ENCODE data around the gene DOCK4. TPM values are rescaled to one million over a fixed set of nuclear protein-coding genes. Genes with fewer than 3 reads are reported as not detected.

The DOCK4 gene
- total and polyA plus RNA-seq, 2 of the 8 experiments (the other 6 are each of a cell fraction or from before 2014, with no cell fraction given): 5.1 to 23.6 TPM

- H2BK15ac ChIP-seq (ENCODE audit: low read length): no peak overlapping the region
- ChIA-PET CTCF (ENCODE audit: partially characterized antibody) (interaction anchor here (0.6 to 1.3 kb wide), 4 partner anchors 13 to 105 kb away, joined by 3 to 7 read pairs (median 3); no protein-coding TSS in a partner anchor), POLR2A (ENCODE audit: partially characterized antibody) (interaction anchor here (1.2 kb wide), 1 partner anchor 701 kb away, joined by 6 read pairs; the partner anchor contains the start of gene IFRD1)
- no peak overlapping the region for H3K4ac ChIP-seq (replicated peaks; ENCODE audit: insufficient read length, low read depth, low read length)
- H2BK120ac ChIP-seq (replicated peaks; ENCODE audit: low read depth, low read length): no peak overlapping the region
- WGBS, 2 experiments (ENCODE audit: extremely low coverage in 1 of 2, insufficient coverage in 1 of 2, insufficient read length in 1 of 2, insufficient replicate concordance in 2 of 2, low coverage in 1 of 2, low lambda C conversion rate in 2 of 2, missing lambda C conversion rate in 1 of 2): 93% methylated on average over 4 of the region's 4 CpGs; no CpG with 5 or more reads in 1 of the 2 experiments
- H3K4me1 ChIP-seq (replicated peaks in 1 of 4; ENCODE audit: control insufficient read depth in 3 of 4, insufficient read depth in 4 of 4, low read length in 3 of 4): no peaks in the 10 kb centered on the region
- TF ChIP-seq CTCF (IDR thresholded peaks at IDR 0.05; ENCODE audit: control extremely low read depth in 1 of 3, insufficient read depth in 1 of 3, low read depth in 1 of 3, low read length in 3 of 3): no peak
- H3K4me3 ChIP-seq (ENCODE audit: extremely low read depth in 1 of 4, insufficient read depth in 2 of 4, low read depth in 3 of 4, low read length in 4 of 4): no peak overlapping the region
- H2AK5ac ChIP-seq (ENCODE audit: low read depth, low read length): no peak overlapping the region
- no peak overlapping the region for H2BK12ac ChIP-seq (ENCODE audit: low read depth, low read length)
- FAIRE-seq (no peak), DNase-seq (ENCODE audit: low read depth in 1 of 2, low spot score in 2 of 2) (no peak)
- no peak overlapping the region for H4K8ac ChIP-seq (ENCODE audit: extremely low read depth, insufficient read depth, low read length)
- no peak overlapping the region for H3K27ac ChIP-seq (ENCODE audit: low read depth, low read length)
- H3K36me3 ChIP-seq (ENCODE audit: control insufficient read depth in 2 of 4, insufficient read depth in 4 of 4, low read length in 3 of 4): peaks cover 0 to 2% (median 0%) of the 10 kb centered on the region in 4 experiments; a peak in 1 of 8 replicates
- H3K79me1 ChIP-seq (ENCODE audit: low read depth, low read length): no peaks in the 10 kb centered on the region
- no peaks in the 10 kb centered on the region for H4K20me1 ChIP-seq (replicated peaks in 1 of 2; ENCODE audit: control insufficient read depth in 1 of 2, insufficient read depth in 2 of 2, low read length in 2 of 2)
- H3K9me3 ChIP-seq (ENCODE audit: insufficient read depth in 2 of 2, low read depth in 1 of 2, low read length in 1 of 2): no peaks in the 10 kb centered on the region
- no peak overlapping the region for H2BK20ac ChIP-seq (ENCODE audit: low read length)
- H3K4me2 ChIP-seq (ENCODE audit: insufficient read depth in 1 of 2, low read depth in 2 of 2, low read length in 2 of 2): no peak overlapping the region
- H3K23me2 ChIP-seq (ENCODE audit: low read depth, low read length): no peaks in the 10 kb centered on the region
- H3K9ac ChIP-seq (replicated peaks in 1 of 4; ENCODE audit: extremely low read depth in 1 of 4, low read depth in 3 of 4, low read length in 3 of 4): no peak overlapping the region
- H3K23ac ChIP-seq (ENCODE audit: insufficient read length): no peak overlapping the region
- H4K91ac ChIP-seq (replicated peaks; ENCODE audit: insufficient read length, low read length): no peak overlapping the region
- H3K79me2 ChIP-seq (ENCODE audit: control insufficient read depth in 1 of 2, insufficient read depth in 2 of 2, low read length in 2 of 2): no peaks in the 10 kb centered on the region
- H2BK5ac ChIP-seq (ENCODE audit: low read depth, low read length): no peak overlapping the region
- no peaks in the 10 kb centered on the region for H3K27me3 ChIP-seq (replicated peaks in 1 of 4; ENCODE audit: control insufficient read depth in 3 of 4, extremely low read depth in 1 of 4, insufficient read depth in 3 of 4, low read length in 3 of 4)
- no peak overlapping the region for H3K14ac ChIP-seq (ENCODE audit: insufficient read length)
- H4K5ac ChIP-seq (ENCODE audit: insufficient read length, low read depth, low read length): no peak overlapping the region
- no peak overlapping the region for H3K18ac ChIP-seq (ENCODE audit: extremely low read depth, low read length)
- no peak overlapping the region for H3K56ac ChIP-seq (replicated peaks; ENCODE audit: insufficient read length, low read depth, low read length)
- no peak overlapping the region for H2AFZ ChIP-seq (ENCODE audit: low read length)
Measured at GRCh38 chr7:111750228-111750627, 456.0 kb downstream of the DOCK4 start.

Measured in H1 (cell line).